A673 (cell line): ENCODE results near the gene PXDC1.

Experiments used
- CTCF ChIP-seq: fragments of 300-800, 200-600 bp; sonication (generic); conservative IDR thresholded peaks from 2 replicates; pipeline ENCODE4 v1.5.1; 2017; ENCODE audit warnings: low read depth, mild to moderate bottlenecking, antibody characterized with exemption, low read length, moderate library complexity, mixed read lengths
- EZH2 ChIP-seq: fragments of 200-600 bp; sonication (generic); IDR thresholded peaks from 2 replicates; pipeline ENCODE4 v1.6.1; 2017; ENCODE audit warnings: borderline replicate concordance, low read depth, mild to moderate bottlenecking, mixed read lengths, antibody characterized with exemption, low read length; ENCODE audit not compliant: poor library complexity, severe bottlenecking

GRCh38 chr6:3712827-3713665 is 38.5 kb downstream of the PXDC1 start:
- TF ChIP-seq CTCF = no peak
- no peak for TF ChIP-seq EZH2
